Gastroesophageal sphincter (tissue), 4 donors: Measurements from ENCODE around the gene TECTA. TPM values are rescaled to one million over a fixed set of nuclear protein-coding genes. Genes with fewer than 3 reads are reported as not detected.
A peak's percentile ranks its signal among the peaks of the same experiment; 100 is the strongest.

Experiments
- ATAC-seq: fragments of 150-250 bp; one replicate; pipeline ENCODE4 v1.9.1; 2016; ENCODE audit warnings: mild to moderate bottlenecking, moderate library complexity
- H3K27ac ChIP-seq, 4 donors: fragments of 200-600 bp; sonication (generic) in 3 of 4; 1 replicate in 3 of 4; 2 replicates in 1 of 4; pipeline ENCODE4 v1.5.1; 2016 to 2019
- H3K27me3 ChIP-seq: fragments of 200-600 bp; sonication (generic); one replicate; pipeline ENCODE4 v1.5.1; 2019
- H3K36me3 ChIP-seq, 2 donors: fragments of 200-600 bp; sonication (generic); one replicate each; pipeline ENCODE4 v1.5.1; 2019; ENCODE audit warnings: control low read depth in 1 of 2
- H3K4me1 ChIP-seq, 3 donors: fragments of 200-600 bp; sonication (generic); 1 replicate in 2 of 3; 2 replicates in 1 of 3; pipeline ENCODE4 v1.5.1; 2016 to 2019; ENCODE audit warnings: control low read depth in 2 of 3
- H3K4me3 ChIP-seq, 2 donors: fragments of 200-600 bp; sonication (generic); one replicate each; pipeline ENCODE4 v1.5.1; 2019; ENCODE audit warnings: mild to moderate bottlenecking in 1 of 2, moderate library complexity in 1 of 2
- H3K9me3 ChIP-seq, 3 donors: fragments of 200-600 bp; sonication (generic); one replicate each; pipeline ENCODE4 v1.5.1; 2017 to 2019; ENCODE audit warnings: control low read depth in 2 of 3
- CTCF ChIP-seq, 4 experiments: fragments of 200-600 bp in 2 of 4; fragments of 450-650 bp in 2 of 4; sonication (generic) in 1 of 4; IDR thresholded peaks; one replicate each; pipeline ENCODE4 v1.5.1; 2017 to 2019; ENCODE audit warnings: antibody characterized with exemption in 4 of 4, mild to moderate bottlenecking in 2 of 4, moderate library complexity in 2 of 4
- EP300 ChIP-seq: sonication (generic); formaldehyde crosslinking; IDR thresholded peaks from one replicate; pipeline ENCODE4 v1.6.1; 2017; ENCODE audit warnings: antibody characterized with exemption, mild to moderate bottlenecking
- POLR2A ChIP-seq, 2 donors: fragments of 450-650 bp; IDR thresholded peaks; one replicate each; pipeline ENCODE4 v1.6.1; 2017; ENCODE audit warnings: antibody characterized with exemption in 2 of 2, mild to moderate bottlenecking in 2 of 2, moderate library complexity in 1 of 2
- POLR2AphosphoS5 ChIP-seq: sonication (generic); formaldehyde crosslinking; IDR thresholded peaks from one replicate; pipeline ENCODE4 v1.6.1; 2017; ENCODE audit warnings: antibody characterized with exemption
- WGBS, 2 donors: methylation state at CpG; one replicate each; pipeline ENCODE4 v1.1.5; 2018; ENCODE audit warnings: low coverage in 1 of 2; 5-methylcytosine and 5-hydroxymethylcytosine counted together
- total RNA-seq, 4 donors: library from RNA; depleted of rRNA; stranded (reverse); fragments of >200 nt; gene quantifications; one replicate each; pipeline ENCODE4 v1.1.0, GENCODE V29; 2016

TECTA gene
- total RNA-seq, 4 donors from 2014 or later: 0.35 to 1.3 (median 0.78) TPM; not detected in 1

- no peaks in the 10 kb centered on the region for H3K9me3 ChIP-seq
- H3K4me3 ChIP-seq: no peak overlapping the region
- H3K4me1 ChIP-seq: peaks cover 0 to 21% (median 16%) of the 10 kb centered on the region in 3 donors
- no peaks in the 10 kb centered on the region for H3K36me3 ChIP-seq
- ATAC-seq: peak; percentile 64
- 66 to 75% methylated on average over 5 to 7 of the region's 9 CpGs for WGBS, 2 donors
- no peaks in the 10 kb centered on the region for H3K27me3 ChIP-seq
- TF ChIP-seq POLR2AphosphoS5: no peak
- no peak for TF ChIP-seq EP300
- TF ChIP-seq POLR2A (IDR thresholded peaks at IDR 0.05): no peak
- no peak for TF ChIP-seq CTCF (IDR thresholded peaks at IDR 0.05)
- H3K27ac ChIP-seq: peak overlapping the region in 3 of 4 donors; percentile 15 to 32 (median 27)
Observed at GRCh38 chr11:121104312-121104762, 3.3 kb downstream of the TECTA start.

- ATAC-seq: peak; percentile 87
- Histone ChIP-seq H3K9me3 (no peaks in the 10 kb centered on the region), H3K27me3 (no peaks in the 10 kb centered on the region), H3K36me3 (no peaks in the 10 kb centered on the region), H3K4me1 (peaks cover 0 to 21% (median 16%) of the 10 kb centered on the region in 3 donors), H3K4me3 (no peak overlapping the region), H3K27ac (peak overlapping the region in 2 of 4 donors; percentile 32 to 38)
- 18 to 47% methylated on average over 3 of the region's 4 CpGs for WGBS, 2 donors
- TF ChIP-seq POLR2A (IDR thresholded peaks at IDR 0.05): no peak
- no peak for TF ChIP-seq EP300
- TF ChIP-seq POLR2AphosphoS5: no peak
Observed at GRCh38 chr11:121105063-121105480, 4.0 kb downstream of the TECTA start.

- ATAC-seq: no peak
- 57 to 78% methylated on average over 1 to 5 of the region's 6 CpGs for WGBS, 2 donors
- Histone ChIP-seq H3K27me3 (no peaks in the 10 kb centered on the region), H3K36me3 (no peaks in the 10 kb centered on the region), H3K4me3 (no peak overlapping the region), H3K4me1 (peaks cover 0 to 21% (median 16%) of the 10 kb centered on the region in 3 donors), H3K9me3 (no peaks in the 10 kb centered on the region), H3K27ac (peak overlapping the region in 2 of 4 donors; percentile 35 to 38)
- no peak for TF ChIP-seq POLR2A (IDR thresholded peaks at IDR 0.05)
- no peak for TF ChIP-seq CTCF (IDR thresholded peaks at IDR 0.05)
- TF ChIP-seq POLR2AphosphoS5: no peak
- TF ChIP-seq EP300: no peak
Observed at GRCh38 chr11:121105481-121106195, 4.6 kb downstream of the TECTA start.

GRCh38 chr11:121106812-121107211, 5.8 kb downstream of the TECTA start:
- WGBS, 2 donors: 84 to 100% methylated on average over 1 to 4 of the region's 5 CpGs
- H3K27ac ChIP-seq: no peak overlapping the region
- H3K4me1 ChIP-seq: peaks cover 0 to 21% (median 16%) of the 10 kb centered on the region in 3 donors
- no peak overlapping the region for H3K4me3 ChIP-seq
- TF ChIP-seq POLR2AphosphoS5 (no peak), EP300 (no peak), POLR2A (IDR thresholded peaks at IDR 0.05) (no peak), CTCF (IDR thresholded peaks at IDR 0.05) (no peak)
- ATAC-seq: no peak
- no peaks in the 10 kb centered on the region for H3K36me3 ChIP-seq
- H3K9me3 ChIP-seq: no peaks in the 10 kb centered on the region
- peaks cover 6% of the 10 kb centered on the region for H3K27me3 ChIP-seq

GRCh38 chr11:121108413-121108812, 7.4 kb downstream of the TECTA start:
- no peaks in the 10 kb centered on the region for H3K9me3 ChIP-seq
- peaks cover 0 to 21% (median 16%) of the 10 kb centered on the region in 3 donors for H3K4me1 ChIP-seq
- ATAC-seq: no peak
- H3K27me3 ChIP-seq: peaks cover 12% of the 10 kb centered on the region
- WGBS, 2 donors: 31% methylated on average over 1 of the region's 1 CpG; no CpG with 5 or more reads in 1 of the 2 donors
- no peak overlapping the region for H3K27ac ChIP-seq
- H3K36me3 ChIP-seq: no peaks in the 10 kb centered on the region
- TF ChIP-seq POLR2AphosphoS5: no peak
- TF ChIP-seq CTCF (IDR thresholded peaks at IDR 0.05): no peak
- TF ChIP-seq POLR2A (IDR thresholded peaks at IDR 0.05): no peak
- TF ChIP-seq EP300: no peak
- H3K4me3 ChIP-seq: no peak overlapping the region
